HepG2 (cell line): ENCODE data around the gene SLC7A6OS. TPM values are rescaled to one million over a fixed set of nuclear protein-coding genes. Genes with fewer than 3 reads are reported as not detected.
A peak's percentile ranks its signal among the peaks of the same experiment; 100 is the strongest.

ENCODE experiments used
- BRCA1 ChIP-seq: sonication (generic); formaldehyde crosslinking; IDR thresholded peaks from 2 replicates; pipeline ENCODE4 v1.4.0; 2020; ENCODE audit warnings: missing genetic modification reagents
- GZF1 ChIP-seq: sonication (generic); formaldehyde crosslinking; IDR thresholded peaks from 2 replicates; pipeline ENCODE4 v1.5.1; 2020; ENCODE audit warnings: mild to moderate bottlenecking, missing genetic modification reagents
- HMGXB3 ChIP-seq: sonication (generic); formaldehyde crosslinking; IDR thresholded peaks from 2 replicates; pipeline ENCODE4 v1.4.0; 2020; ENCODE audit warnings: missing genetic modification reagents, borderline replicate concordance
- HOXA9 ChIP-seq: sonication (generic); formaldehyde crosslinking; IDR thresholded peaks from 2 replicates; pipeline ENCODE4 v1.8.1; 2022; ENCODE audit warnings: missing genetic modification reagents, mild to moderate bottlenecking, moderate library complexity, borderline replicate concordance
- PHF21A ChIP-seq: sonication (generic); formaldehyde crosslinking; IDR thresholded peaks from 2 replicates; pipeline ENCODE4 v1.5.0; 2020; ENCODE audit warnings: mild to moderate bottlenecking, missing genetic modification reagents
- RFXANK ChIP-seq: IDR thresholded peaks from 2 replicates; pipeline ENCODE4 v1.6.1; 2016
- RFXAP ChIP-seq: sonication (generic); formaldehyde crosslinking; IDR thresholded peaks from 2 replicates; pipeline ENCODE4 v1.4.0; 2020; ENCODE audit warnings: missing genetic modification reagents, borderline replicate concordance
- SETDB1 ChIP-seq: sonication (generic); formaldehyde crosslinking; IDR thresholded peaks from 2 replicates; pipeline ENCODE4 v1.5.1; 2020; ENCODE audit warnings: missing genetic modification reagents, mild to moderate bottlenecking, borderline replicate concordance
- SKIL ChIP-seq: sonication (generic); formaldehyde crosslinking; IDR thresholded peaks from 2 replicates; pipeline ENCODE4 v1.8.0; 2022; ENCODE audit warnings: missing genetic modification reagents, mild to moderate bottlenecking, moderate library complexity, borderline replicate concordance
- SOX13 ChIP-seq, 3 experiments: fragments of 450-650 bp in 1 of 3; sonication (generic) in 1 of 3; formaldehyde crosslinking in 1 of 3; IDR thresholded peaks in 2 of 3; conservative IDR thresholded peaks in 1 of 3; 2 replicates each; pipeline versions ENCODE4 v1.5.0 to v1.6.1; 2016 to 2020; ENCODE audit warnings: antibody characterized with exemption in 1 of 3, mild to moderate bottlenecking in 1 of 3, missing compliant biosample characterization in 1 of 3, missing genetic modification reagents in 1 of 3, moderate library complexity in 1 of 3
- SRY ChIP-seq: sonication (generic); formaldehyde crosslinking; IDR thresholded peaks from 2 replicates; pipeline ENCODE4 v1.8.0; 2022; ENCODE audit warnings: mild to moderate bottlenecking, missing genetic modification reagents
- TCF7L2 ChIP-seq: IDR thresholded peaks from 2 replicates; pipeline ENCODE4 v1.6.1; 2011; ENCODE audit warnings: mild to moderate bottlenecking, low read depth, low read length, moderate library complexity
- THAP7 ChIP-seq: sonication (generic); formaldehyde crosslinking; IDR thresholded peaks from 2 replicates; pipeline ENCODE4 v1.8.1; 2023; ENCODE audit warnings: mild to moderate bottlenecking, missing genetic modification reagents
- TP53 ChIP-seq: sonication (generic); formaldehyde crosslinking; conservative IDR thresholded peaks from 2 replicates; pipeline ENCODE4 v1.4.0; 2020; ENCODE audit warnings: missing genetic modification reagents
- ZNF260 ChIP-seq: sonication (generic); formaldehyde crosslinking; IDR thresholded peaks from 2 replicates; pipeline ENCODE4 v1.4.0; 2020; ENCODE audit warnings: missing genetic modification reagents, low read depth, mild to moderate bottlenecking, borderline replicate concordance
- polyA plus RNA-seq, 8 experiments: library from polyadenylated mRNA; depleted of rRNA in 3 of 8; stranded (reverse) in 7 of 8; unstranded in 1 of 8; fragments of >200 nt; fragmentation: Illumina TruSeq in 4 of 8; extraction: Trizol in 4 of 8; gene quantifications; 2 replicates each; pipeline versions ENCODE4 v1.2.1 to v1.2.3, GENCODE V29; 2011 to 2016; ENCODE audit warnings: low read depth in 4 of 8, missing spikeins in 1 of 8, mixed read lengths in 1 of 8; ENCODE audit not compliant: insufficient read depth in 1 of 8
- total RNA-seq, 5 experiments: library from RNA; depleted of rRNA; stranded (reverse); fragments of >200 nt; fragmentation: Illumina TruSeq; extraction: Trizol; gene quantifications; 2 replicates each; pipeline ENCODE4 v1.2.3, GENCODE V29; 2016; ENCODE audit warnings: low read depth in 1 of 5

Gene SLC7A6OS
- total and polyA plus RNA-seq, 2 of the 13 experiments (the other 11 are each of a cell fraction or from before 2014, with no cell fraction given) = 11.2 to 21.5 TPM

- TF ChIP-seq SETDB1 (no peak), HMGXB3 (CRISPR knock-in tag) (0 out of 2 replicates have a peak, but pooled peaks have one; percentile 9), PHF21A (CRISPR knock-in tag) (0 out of 2 replicates have a peak, but pooled peaks have one; percentile 14), SOX13 (IDR thresholded peaks at IDR 0.05) (no peak), SOX13 (CRISPR knock-in tag; conservative IDR thresholded peaks at IDR 0.05 in 1 of 2, IDR thresholded peaks at IDR 0.05 in 1 of 2) (peak in 1 of 2 experiments; percentile 20; a peak in 1 of 4 replicates), RFXANK (CRISPR knock-in tag) (no peak), ZNF260 (no peak), HOXA9 (CRISPR knock-in tag) (no peak), SKIL (CRISPR knock-in tag) (no peak), THAP7 (CRISPR knock-in tag) (no peak), TP53 (no peak), BRCA1 (CRISPR knock-in tag) (no peak), TCF7L2 (no peak), RFXAP (CRISPR knock-in tag) (0 out of 2 replicates have a peak, but pooled peaks have one; percentile 46), GZF1 (CRISPR knock-in tag) (no peak), SRY (CRISPR knock-in tag) (no peak)
Measured at GRCh38 chr16:68298907-68299561, 11.7 kb downstream of the SLC7A6OS start (continued).
